ENCODE results near the gene MRPL52. TPM values are rescaled to one million over a fixed set of nuclear protein-coding genes. Genes with fewer than 3 reads are reported as not detected.

Gene MRPL52
- total RNA-seq, 4 donors from 2014 or later, result 15.9 to 55.1 (median 37.7) TPM

GRCh38 chr14:22865424-22866405 is 36.0 kb downstream of the MRPL52 start:
- TF ChIP-seq CTCF (IDR thresholded peaks at IDR 0.05), result no peak
- DNase-seq (ENCODE audit: low spot score) (no peak), ATAC-seq (ENCODE audit: low FRiP score) (no peak)

GRCh38 chr14:22866874-22867273 is 37.2 kb downstream of the MRPL52 start:
- ATAC-seq (ENCODE audit: low FRiP score) (no peak), DNase-seq (ENCODE audit: low spot score) (no peak)
- TF ChIP-seq CTCF (IDR thresholded peaks at IDR 0.05), result no peak

- no peak for DNase-seq (ENCODE audit: low spot score)
- TF ChIP-seq CTCF (IDR thresholded peaks at IDR 0.05), result no peak
- peak; percentile 10 for ATAC-seq (ENCODE audit: low FRiP score)
Observed at GRCh38 chr14:22870811-22871223, 41.1 kb downstream of the MRPL52 start.

GRCh38 chr14:22871224-22872032 is 41.7 kb downstream of the MRPL52 start, which contains the start of gene LRP10:
TSS of gene LRP10 (plus strand) at chr14:22871740. CDS start at chr14:22872304, 564 bp downstream.
- TF ChIP-seq CTCF (IDR thresholded peaks at IDR 0.05), result no peak
- ATAC-seq (ENCODE audit: low FRiP score) (peak; percentile 85), DNase-seq (ENCODE audit: low spot score) (peak; percentile 62)

GRCh38 chr14:22872033-22872832 is 42.5 kb downstream of the MRPL52 start:
- ATAC-seq (ENCODE audit: low FRiP score), result peak; percentile 82
- DNase-seq (ENCODE audit: low spot score), result peak; percentile 79
- peak in 2 of 3 donors; percentile 76 to 80 for TF ChIP-seq CTCF (IDR thresholded peaks at IDR 0.05)

GRCh38 chr14:22872833-22873520 is 43.3 kb downstream of the MRPL52 start:
- TF ChIP-seq CTCF (IDR thresholded peaks at IDR 0.05), result no peak
- no peak for DNase-seq (ENCODE audit: low spot score)
- no peak for ATAC-seq (ENCODE audit: low FRiP score)
